Lung (tissue), 12 donors: Measurements from ENCODE around the gene XBP1. TPM values are rescaled to one million over a fixed set of nuclear protein-coding genes. Genes with fewer than 3 reads are reported as not detected.
"Not testable (repeated sequence)": the region's sequence is repeated elsewhere in the genome, so short reads cannot be mapped to it uniquely, and the experiment has no call there.

Experiments used
- ATAC-seq: fragments of 200-7000 bp; cut with Tn5 transposase; one replicate; pipeline ENCODE4 v1.9.1; 2020; ENCODE audit warnings: moderate number of reproducible peaks; ENCODE audit not compliant: insufficient read depth, low FRiP score
- DNase-seq, 3 donors: peaks; one replicate each; pipeline ENCODE4 v3.0.0-alpha.2; 2013 to 2017
- H3K27ac ChIP-seq, 2 donors: one replicate each; pipeline ENCODE4 v1.5.1; 2013; ENCODE audit warnings: mild to moderate bottlenecking in 2 of 2, moderate library complexity in 2 of 2, control low read depth in 1 of 2, inconsistent platforms in 1 of 2, low read depth in 1 of 2, low read length in 1 of 2
- H3K27me3 ChIP-seq, 3 donors: one replicate each; pipeline ENCODE4 v1.5.1; 2013; ENCODE audit warnings: low read length in 2 of 3; ENCODE audit not compliant: control insufficient read depth in 3 of 3, insufficient read depth in 3 of 3
- H3K36me3 ChIP-seq, 4 donors: one replicate each; pipeline ENCODE4 v1.5.1; 2013; ENCODE audit warnings: low read length in 4 of 4, mild to moderate bottlenecking in 1 of 4, moderate library complexity in 1 of 4; ENCODE audit not compliant: control insufficient read depth in 4 of 4, insufficient read depth in 4 of 4
- H3K4me1 ChIP-seq, 5 donors: one replicate each; pipeline ENCODE4 v1.5.1; 2013; ENCODE audit warnings: low read length in 5 of 5, mild to moderate bottlenecking in 2 of 5, moderate library complexity in 1 of 5; ENCODE audit not compliant: control insufficient read depth in 5 of 5, insufficient read depth in 5 of 5
- H3K4me3 ChIP-seq: one replicate; pipeline ENCODE4 v1.5.1; 2013; ENCODE audit warnings: mild to moderate bottlenecking, control low read depth, moderate library complexity
- H3K9ac ChIP-seq, 2 donors: one replicate each; pipeline ENCODE4 v1.5.1; 2013; ENCODE audit warnings: low read length in 2 of 2, control low read depth in 1 of 2; ENCODE audit not compliant: insufficient read depth in 1 of 2
- H3K9me3 ChIP-seq, 4 donors: one replicate each; pipeline ENCODE4 v1.5.1; 2013; ENCODE audit warnings: low read length in 3 of 4, mild to moderate bottlenecking in 1 of 4, moderate library complexity in 1 of 4; ENCODE audit not compliant: control insufficient read depth in 4 of 4, insufficient read depth in 3 of 4
- CTCF ChIP-seq: IDR thresholded peaks from 2 replicates; pipeline ENCODE4 v1.5.1; 2012; ENCODE audit warnings: mild to moderate bottlenecking; ENCODE audit errors: control extremely low read depth, extremely low read depth
- WGBS, 2 donors: extraction: QIAGEN DNeasy Blood & Tissue Kit; methylation state at CpG; one replicate each; pipeline ENCODE4 v1.1.7; 2013; 5-methylcytosine and 5-hydroxymethylcytosine counted together
- polyA plus RNA-seq, 2 donors: library from polyadenylated mRNA; stranded (reverse); fragments of 200-250 nt; gene quantifications; one replicate each; pipeline ENCODE4 v1.2.1, GENCODE V29; 2013
- total RNA-seq, 2 donors: library from RNA; depleted of rRNA in 1 of 2; stranded (reverse); fragments of >200 nt in 1 of 2; gene quantifications; one replicate each; pipeline ENCODE4 v1.2.1, GENCODE V29; 2014 to 2021
- donor health status: control.
- donor health status: control.
- donor health status: Bipolar disorder and iron deficiency.
- donor health status: healthy.
- donor health status: DM: yes; HTN: yes; CAD: no.

The XBP1 gene
- total and polyA plus RNA-seq, 4 donors: 144 to 341 (median 311) TPM

DNA sequence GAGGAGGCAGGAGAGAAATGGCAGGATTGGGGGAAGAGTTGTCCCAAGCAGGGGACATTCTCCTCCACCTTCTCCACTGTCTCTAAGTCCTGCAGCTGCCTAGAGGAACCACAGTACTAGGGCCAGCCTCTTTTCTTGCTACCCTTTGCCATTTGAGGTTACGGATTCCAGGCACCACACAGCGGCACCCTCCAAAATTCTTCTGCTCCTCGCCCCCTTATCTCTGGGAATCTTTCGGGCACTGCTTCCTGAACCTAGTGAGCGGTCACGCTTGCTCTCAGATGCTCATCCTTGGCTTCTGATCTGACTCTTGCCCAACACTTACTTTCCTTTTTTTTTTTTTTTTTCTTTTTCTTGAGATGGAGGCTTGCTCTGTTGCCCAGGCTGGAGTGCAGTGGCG lies 26.6 kb upstream of the XBP1 start:
- no peak for TF ChIP-seq CTCF
- H3K4me1 ChIP-seq: peaks cover 0 to 6% (median 0%) of the 10 kb centered on the region in 5 donors
- ATAC-seq: no peak
- WGBS, 2 donors: 44 to 83% methylated on average over 7 of the region's 7 CpGs
- no peak overlapping the region for H3K9ac ChIP-seq
- no peak for DNase-seq
- no peak overlapping the region for H3K27ac ChIP-seq
- H3K9me3 ChIP-seq: no peaks in the 10 kb centered on the region
- H3K4me3 ChIP-seq: no peak overlapping the region
- no peaks in the 10 kb centered on the region for H3K27me3 ChIP-seq
- H3K36me3 ChIP-seq: peaks cover 0 to 3% (median 0%) of the 10 kb centered on the region in 4 donors

DNA sequence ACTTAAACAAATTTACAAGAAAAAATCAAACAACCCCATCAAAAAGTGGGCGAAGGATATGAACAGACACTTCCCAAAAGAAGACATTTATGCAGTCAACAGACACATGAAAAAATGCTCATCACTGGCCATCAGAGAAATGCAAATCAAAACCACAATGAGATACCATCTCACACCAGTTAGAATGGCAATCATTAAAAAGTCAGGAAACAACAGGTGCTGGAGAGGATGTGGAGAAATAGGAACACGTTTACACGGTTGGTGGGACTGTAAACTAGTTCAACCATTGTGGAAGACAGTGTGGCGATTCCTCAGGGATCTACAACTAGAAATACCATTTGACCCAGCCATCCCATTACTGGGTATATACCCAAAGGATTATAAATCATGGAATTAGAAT lies 26.1 kb upstream of the XBP1 start:
- DNase-seq, H3K4me1 ChIP-seq, H3K27ac ChIP-seq, H3K4me3 ChIP-seq, H3K36me3 ChIP-seq, H3K27me3 ChIP-seq, H3K9ac ChIP-seq, H3K9me3 ChIP-seq, ATAC-seq: not testable (repeated sequence)
- WGBS, 2 donors: 55 to 64% methylated on average over 4 of the region's 4 CpGs

DNA sequence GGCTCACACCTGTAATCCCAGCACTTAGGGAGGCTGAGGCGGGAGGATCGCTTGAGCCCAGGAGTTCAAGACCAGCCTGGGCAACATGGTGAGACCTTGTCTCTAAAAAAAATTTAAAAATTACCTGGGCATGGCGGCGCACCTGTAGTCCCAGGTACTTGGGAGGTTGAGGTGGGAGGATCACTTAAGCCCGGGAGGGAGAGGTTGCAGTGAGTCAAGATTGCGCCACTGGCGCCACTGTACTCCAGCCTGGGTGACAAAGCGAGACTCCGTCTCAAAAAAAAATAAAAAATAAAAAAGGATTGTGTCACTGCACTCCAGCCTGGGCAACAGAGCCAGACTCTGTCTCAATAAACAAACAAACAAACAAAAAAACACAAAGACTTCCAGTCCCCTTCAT lies 24.1 kb upstream of the XBP1 start:
- H3K4me1 ChIP-seq, H3K9ac ChIP-seq: not testable (repeated sequence)

DNA sequence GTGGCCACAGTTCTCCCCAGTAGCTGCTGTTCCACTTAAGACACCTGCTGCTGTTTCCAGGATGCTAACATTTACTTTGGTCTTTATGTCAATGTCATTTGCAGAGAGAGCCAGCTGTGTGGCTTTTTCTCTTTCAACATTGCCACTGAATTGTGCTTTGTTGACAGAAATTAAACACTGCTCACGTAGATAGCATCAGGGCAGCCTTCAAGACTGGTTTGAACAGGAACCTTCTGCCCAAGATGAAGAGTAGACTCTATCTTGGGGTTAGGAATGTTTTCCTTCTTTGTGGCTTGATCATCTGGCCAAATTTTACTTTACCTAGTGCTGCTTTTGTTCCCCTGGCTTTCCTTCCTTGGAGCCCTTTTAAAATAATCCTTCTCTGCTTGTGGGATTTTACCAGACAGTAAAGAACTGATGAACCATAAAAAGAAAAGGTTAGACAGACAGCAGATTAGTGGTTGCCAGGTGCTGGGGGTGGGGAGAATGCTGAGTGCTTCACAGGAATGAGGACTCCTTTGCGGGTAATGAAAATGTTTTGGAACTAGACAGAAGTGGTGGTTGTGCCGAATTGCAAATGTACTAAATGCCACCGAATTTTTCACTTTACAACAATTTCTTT lies 22.7 kb upstream of the XBP1 start:
- ATAC-seq: no peak
- H3K4me1 ChIP-seq: peaks cover 0 to 8% (median 7%) of the 10 kb centered on the region in 5 donors

More for the DNA sequence above, 24.1 kb upstream of the XBP1 start:
- not testable (repeated sequence) for H3K27me3 ChIP-seq, H3K9me3 ChIP-seq, DNase-seq, ATAC-seq, H3K4me3 ChIP-seq, H3K36me3 ChIP-seq, H3K27ac ChIP-seq
- WGBS, 2 donors: 79 to 93% methylated on average over 9 of the region's 9 CpGs

More for the DNA sequence above, 22.7 kb upstream of the XBP1 start:
- H3K9me3 ChIP-seq: no peaks in the 10 kb centered on the region
- WGBS, 2 donors: 58 to 61% methylated on average over 4 of the region's 4 CpGs
- H3K9ac ChIP-seq: no peak overlapping the region
- TF ChIP-seq CTCF: no peak
- no peak overlapping the region for H3K27ac ChIP-seq
- DNase-seq: peak in 2 of 3 donors; percentile 51 to 65
- no peaks in the 10 kb centered on the region for H3K27me3 ChIP-seq
- no peak overlapping the region for H3K4me3 ChIP-seq
- peaks cover 0 to 3% (median 0%) of the 10 kb centered on the region in 4 donors for H3K36me3 ChIP-seq
